A549 (cell line): ENCODE data around the gene GPR4. TPM values are rescaled to one million over a fixed set of nuclear protein-coding genes. Genes with fewer than 3 reads are reported as not detected.
"Not testable (repeated sequence)": the region's sequence is repeated elsewhere in the genome, so short reads cannot be mapped to it uniquely, and the experiment has no call there.

Source experiments
- ATAC-seq, 2 experiments: fragments of 200-7000 bp in 1 of 2; fragments of >200 bp in 1 of 2; cut with Nextera tagmentation in 1 of 2; cut with Tn5 transposase in 1 of 2; 3 replicates each; pipeline versions ENCODE4 v1.8.0 to v1.9.1; 2018 to 2020; ENCODE audit warnings: mild to moderate bottlenecking in 1 of 2, moderate library complexity in 1 of 2
- CTCF ChIA-PET: fragments of 300-600 bp; sonication (Branson Sonifier 250); formaldehyde crosslinking; extraction: SDS; loops from one replicate; lab custom pipeline; 2021; ENCODE audit warnings: antibody characterized with exemption, inconsistent platforms; lab: Yijun Ruan, JAX
- POLR2A ChIA-PET: fragments of 350-600 bp; formaldehyde crosslinking; extraction: SDS; loops from one replicate; lab custom pipeline; 2021; ENCODE audit warnings: antibody characterized with exemption, inconsistent platforms; lab: Yijun Ruan, JAX
- DNase-seq, 2 experiments: peaks; one replicate each; pipeline versions ENCODE4 v3.0.0 to v3.0.0-alpha.2; 2011 to 2016; ENCODE audit warnings: low read depth in 1 of 2, low spot score in 1 of 2
- FAIRE-seq: peaks from 2 replicates; lab custom pipeline; 2011; peaks lifted over from hg19 to GRCh38; lab: Jason Lieb, UNC
- H3K27ac ChIP-seq, 2 experiments: fragments of >200 bp; sonication (Bioruptor Twin); formaldehyde crosslinking; 3 replicates each; pipeline ENCODE4 v1.5.1; 2016 to 2017
- H3K4me1 ChIP-seq: fragments of >200 bp; sonication (Bioruptor Twin); formaldehyde crosslinking; 3 replicates; pipeline ENCODE4 v1.6.1; 2016
- H3K4me2 ChIP-seq: fragments of >200 bp; sonication (Bioruptor Twin); formaldehyde crosslinking; 3 replicates; pipeline ENCODE4 v1.6.1; 2016
- H3K4me3 ChIP-seq: fragments of >200 bp; sonication (Bioruptor Twin); formaldehyde crosslinking; 3 replicates; pipeline ENCODE4 v1.5.1; 2016
- H3K9me3 ChIP-seq: fragments of >200 bp; sonication (Bioruptor Twin); formaldehyde crosslinking; 3 replicates; pipeline ENCODE4 v1.6.1; 2016
- BHLHE40 ChIP-seq: IDR thresholded peaks from 2 replicates; pipeline ENCODE4 v1.6.1; 2012; ENCODE audit warnings: low read depth, low read length, inconsistent platforms
- CBX2 ChIP-seq: fragments of 200-600 bp; sonication (generic); IDR thresholded peaks from 2 replicates; pipeline ENCODE4 v1.6.1; 2016; ENCODE audit warnings: low read depth, mild to moderate bottlenecking, borderline replicate concordance
- CHD2 ChIP-seq: fragments of 150-350 bp; IDR thresholded peaks from 2 replicates; pipeline ENCODE4 v1.6.1; 2014; ENCODE audit warnings: low read length; ENCODE audit not compliant: partially characterized antibody
- EHF ChIP-seq: fragments of 250-450 bp; sonication (Bioruptor Pico); IDR thresholded peaks from 2 replicates; pipeline ENCODE4 v1.5.0; 2020; ENCODE audit warnings: mild to moderate bottlenecking
- ESRRA ChIP-seq: fragments of 150-350 bp; IDR thresholded peaks from 2 replicates; pipeline ENCODE4 v1.6.1; 2014; ENCODE audit warnings: mild to moderate bottlenecking, low read length, borderline replicate concordance
- GATA3 ChIP-seq: IDR thresholded peaks from 2 replicates; pipeline ENCODE4 v1.6.1; 2012; ENCODE audit warnings: borderline replicate concordance
- HEYL ChIP-seq: fragments of 250-450 bp; sonication (Bioruptor Pico); IDR thresholded peaks from 2 replicates; pipeline ENCODE4 v1.8.0; 2021; ENCODE audit warnings: mild to moderate bottlenecking, moderate library complexity
- HOXB5 ChIP-seq: fragments of 250-450 bp; sonication (Bioruptor Pico); IDR thresholded peaks from 2 replicates; pipeline ENCODE4 v1.5.0; 2020; ENCODE audit warnings: mild to moderate bottlenecking, moderate library complexity
- MAFK ChIP-seq: fragments of 450-650 bp; IDR thresholded peaks from 2 replicates; pipeline ENCODE4 v1.6.1; 2014; ENCODE audit not compliant: partially characterized antibody
- NFE2L2 ChIP-seq: fragments of 150-350 bp; conservative IDR thresholded peaks from 2 replicates; pipeline ENCODE4 v1.6.1; 2014; ENCODE audit warnings: low read length
- NPAS2 ChIP-seq: fragments of 250-450 bp; sonication (Bioruptor Pico); IDR thresholded peaks from 2 replicates; pipeline ENCODE4 v1.8.0; 2022; ENCODE audit warnings: mild to moderate bottlenecking, moderate library complexity, borderline replicate concordance
- NR3C1 ChIP-seq: fragments of >200 bp; sonication (Bioruptor Twin); formaldehyde crosslinking; IDR thresholded peaks from 3 replicates; pipeline ENCODE4 v1.6.1; 2017
- POLR2A ChIP-seq: IDR thresholded peaks from 2 replicates; pipeline ENCODE4 v1.6.1; 2012; ENCODE audit warnings: mild to moderate bottlenecking, low read length
- POLR2AphosphoS2 ChIP-seq: conservative IDR thresholded peaks from 2 replicates; pipeline ENCODE4 v1.6.1; 2012; ENCODE audit warnings: low read length, improper control_type of control experiment, inconsistent platforms
- RAD21 ChIP-seq, 2 experiments: fragments of >200 bp in 1 of 2; sonication (Bioruptor Twin) in 1 of 2; formaldehyde crosslinking in 1 of 2; IDR thresholded peaks in 1 of 2; conservative IDR thresholded peaks in 1 of 2; 2 replicates in 1 of 2; 3 replicates in 1 of 2; pipeline ENCODE4 v1.6.1; 2012 to 2018; ENCODE audit warnings: inconsistent platforms in 1 of 2
- RARB ChIP-seq: fragments of 250-450 bp; sonication (Bioruptor Pico); IDR thresholded peaks from 2 replicates; pipeline ENCODE4 v1.8.0; 2021; ENCODE audit warnings: mild to moderate bottlenecking, moderate library complexity
- RCOR1 ChIP-seq: fragments of 150-350 bp; IDR thresholded peaks from 2 replicates; pipeline ENCODE4 v1.6.1; 2014; ENCODE audit warnings: antibody characterized with exemption, low read length, low read depth
- RFX5 ChIP-seq: fragments of 450-650 bp; IDR thresholded peaks from 2 replicates; pipeline ENCODE4 v1.7.1; 2014; ENCODE audit warnings: antibody characterized with exemption, mild to moderate bottlenecking, moderate library complexity
- SMC3 ChIP-seq: fragments of >200 bp; sonication (Bioruptor Twin); formaldehyde crosslinking; IDR thresholded peaks from 3 replicates; pipeline ENCODE4 v1.6.1; 2018; ENCODE audit warnings: inconsistent platforms
- TP53 ChIP-seq: fragments of 250-450 bp; sonication (Bioruptor Pico); IDR thresholded peaks from 2 replicates; pipeline ENCODE4 v1.5.0; 2021; ENCODE audit warnings: mild to moderate bottlenecking, moderate library complexity
- ZFP36 ChIP-seq: fragments of 450-650 bp; IDR thresholded peaks from 2 replicates; pipeline ENCODE4 v1.6.1; 2014; ENCODE audit warnings: borderline replicate concordance; ENCODE audit not compliant: partially characterized antibody
- ZNF302 ChIP-seq: fragments of 250-450 bp; sonication (Bioruptor Pico); IDR thresholded peaks from 2 replicates; pipeline ENCODE4 v1.9.0; 2021; ENCODE audit warnings: inconsistent platforms, mild to moderate bottlenecking, moderate library complexity
- WGBS: methylation state at CpG from one replicate; pipeline ENCODE4 v1.1.6; 2017; ENCODE audit errors: missing lambda C conversion rate; 5-methylcytosine and 5-hydroxymethylcytosine counted together
- polyA plus RNA-seq, 4 experiments: library from polyadenylated mRNA; depleted of rRNA in 3 of 4; stranded (reverse); fragments of >200 nt; fragmentation: RNase III in 1 of 4; extraction: RNeasy Plus Mini Kit Qiagen cat#74134 plus additional on column Dnase treatment in 1 of 4; gene quantifications; 2 replicates in 3 of 4; 3 replicates in 1 of 4; pipeline ENCODE4 v1.2.3, GENCODE V29; 2011 to 2017
- TF ChIP-seq, protein P1 (sequence below): fragments of 450-650 bp; IDR thresholded peaks from 2 replicates; pipeline ENCODE4 v1.6.1; 2014; ENCODE audit warnings: antibody characterized with exemption
- TF ChIP-seq, protein P2 (sequence below): IDR thresholded peaks from 2 replicates; pipeline ENCODE4 v1.6.1; 2012; ENCODE audit warnings: low read depth, borderline replicate concordance
- TF ChIP-seq, protein P3 (sequence below): IDR thresholded peaks from 2 replicates; pipeline ENCODE4 v1.6.1; 2012

Gene GPR4
- polyA plus RNA-seq, 2 of the 4 experiments (the other 2 are of a cell fraction): 0.03 to 0.10 TPM

DNA sequence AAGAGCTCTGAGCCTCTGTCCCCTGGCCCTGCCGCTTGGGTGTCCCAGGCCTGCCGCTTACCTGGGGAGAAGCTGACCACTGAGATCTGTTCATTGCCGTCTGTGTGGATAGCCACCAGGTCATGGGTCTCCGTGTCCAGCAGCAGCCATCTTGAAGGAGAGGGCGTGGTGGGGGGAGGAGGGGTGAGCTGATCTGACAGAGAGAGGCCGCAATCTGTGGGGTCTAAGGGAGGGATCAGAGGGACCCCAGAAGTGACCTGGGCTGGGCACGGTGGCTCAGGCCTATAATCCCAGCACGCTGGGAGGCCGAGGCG, 14.6 kb upstream of the GPR4 start (continued):
- TF ChIP-seq, protein P1, sequence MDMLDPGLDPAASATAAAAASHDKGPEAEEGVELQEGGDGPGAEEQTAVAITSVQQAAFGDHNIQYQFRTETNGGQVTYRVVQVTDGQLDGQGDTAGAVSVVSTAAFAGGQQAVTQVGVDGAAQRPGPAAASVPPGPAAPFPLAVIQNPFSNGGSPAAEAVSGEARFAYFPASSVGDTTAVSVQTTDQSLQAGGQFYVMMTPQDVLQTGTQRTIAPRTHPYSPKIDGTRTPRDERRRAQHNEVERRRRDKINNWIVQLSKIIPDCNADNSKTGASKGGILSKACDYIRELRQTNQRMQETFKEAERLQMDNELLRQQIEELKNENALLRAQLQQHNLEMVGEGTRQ: no peak

DNA sequence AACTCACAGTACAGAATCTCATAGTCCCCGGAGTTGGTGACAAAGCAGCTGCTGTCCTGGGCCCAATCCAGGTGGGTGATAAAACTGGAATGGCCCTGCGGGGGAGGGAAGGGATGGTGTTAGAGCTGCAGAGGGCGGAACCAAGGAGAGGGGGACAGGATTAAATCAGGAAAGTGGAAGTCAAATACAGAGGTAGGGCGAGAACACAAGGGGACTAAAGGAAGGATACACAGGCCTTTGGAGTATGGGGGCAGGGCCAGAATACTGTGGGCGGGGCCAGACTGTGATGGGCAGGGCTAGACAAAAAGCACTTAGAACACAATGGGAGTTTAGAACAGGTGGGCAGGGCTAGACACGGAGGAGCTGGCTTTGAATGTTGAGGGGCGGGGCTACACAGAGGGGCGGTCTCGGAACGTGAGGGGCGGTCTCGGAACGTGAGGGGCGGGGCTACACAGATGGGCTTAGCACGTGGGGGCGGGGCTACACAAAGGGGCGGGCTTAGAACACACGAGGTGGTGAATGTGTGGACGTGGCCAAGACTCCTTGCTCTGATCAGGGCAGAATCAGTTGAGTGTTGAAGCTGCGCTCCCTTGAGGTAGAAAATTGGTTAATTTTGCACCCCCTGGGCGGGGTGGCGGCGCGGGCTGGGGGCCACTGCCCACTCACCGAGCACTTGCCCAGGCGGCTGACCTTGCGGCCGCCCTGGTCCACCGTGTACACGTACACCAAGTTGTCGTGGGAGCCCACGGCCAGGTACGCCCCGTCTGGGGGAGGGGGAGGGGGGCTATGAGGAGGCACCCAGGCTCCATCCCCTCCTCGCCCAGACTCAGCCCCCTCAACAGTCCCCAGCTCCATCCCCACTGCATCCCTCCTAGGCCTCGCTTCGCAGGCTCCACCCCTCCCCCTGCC, 14.0 kb upstream of the GPR4 start:
- ChIA-PET POLR2A (interaction anchor here (1.0 to 1.8 kb wide), 3 partner anchors 15 to 25 kb away, joined by 4 to 6 read pairs (median 5); partner anchors contain the start of gene EML2), CTCF (interaction anchor here (0.8 to 23.8 kb wide), 8 partner anchors 9 to 138 kb away, joined by 3 to 437 read pairs (median 4); partner anchors contain the start of gene EML2)
- FAIRE-seq (no peak), DNase-seq (peak; percentile 96 to 97), ATAC-seq (peak; percentile 62 to 84)
- Histone ChIP-seq H3K4me1 (peaks cover 30% of the 10 kb centered on the region), H3K9me3 (no peaks in the 10 kb centered on the region), H3K4me2 (peak overlapping the region; percentile 17; the same call in 2 of the 3 replicates), H3K27ac (peak overlapping the region; percentile 55 to 73), H3K4me3 (no peak overlapping the region)
- TF ChIP-seq, protein P1: peak; percentile 33; the same call in 1 of the 2 replicates
- no peak for TF ChIP-seq ZNF302 (CRISPR knock-in tag)
- TF ChIP-seq BHLHE40: peak; percentile 98
- 60% methylated on average over 35 of the region's 37 CpGs for WGBS

DNA sequence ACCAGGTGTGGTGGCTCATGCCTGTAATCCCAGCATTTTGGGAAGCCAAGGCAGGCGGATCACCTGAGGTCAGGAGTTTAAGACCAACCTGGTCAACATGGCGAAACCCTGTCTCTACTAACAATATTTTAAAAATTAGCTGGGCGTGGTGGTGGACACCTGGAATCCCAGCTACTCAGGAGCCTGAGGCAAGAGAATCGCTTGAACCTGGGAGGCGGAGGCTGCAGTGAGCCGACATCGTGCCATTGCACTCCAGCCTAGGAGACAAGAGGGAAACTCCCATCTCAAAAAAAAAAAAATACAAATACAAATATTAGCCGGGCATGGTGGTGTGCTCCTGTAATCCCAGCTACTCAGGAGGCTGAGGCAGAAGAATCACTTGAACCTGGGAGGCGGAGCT, 13.0 kb upstream of the GPR4 start:
- peak overlapping the region; percentile 82 for H3K4me2 ChIP-seq
- WGBS: 89% methylated on average over 9 of the region's 9 CpGs
- not testable (repeated sequence) for H3K4me3 ChIP-seq, H3K9me3 ChIP-seq, FAIRE-seq, DNase-seq, ATAC-seq
- H3K4me1 ChIP-seq: peaks cover 30% of the 10 kb centered on the region
- peak overlapping the region; percentile 77 to 85 for H3K27ac ChIP-seq
- ChIA-PET CTCF (interaction anchor here (0.8 to 23.8 kb wide), 9 partner anchors 9 to 188 kb away, joined by 3 to 437 read pairs (median 5); partner anchors contain the start of gene EML2), POLR2A (interaction anchor here (0.7 to 1.9 kb wide), 7 partner anchors 11 to 30 kb away, joined by 3 to 23 read pairs (median 5); partner anchors contain the start of genes EML2 and OPA3)

DNA sequence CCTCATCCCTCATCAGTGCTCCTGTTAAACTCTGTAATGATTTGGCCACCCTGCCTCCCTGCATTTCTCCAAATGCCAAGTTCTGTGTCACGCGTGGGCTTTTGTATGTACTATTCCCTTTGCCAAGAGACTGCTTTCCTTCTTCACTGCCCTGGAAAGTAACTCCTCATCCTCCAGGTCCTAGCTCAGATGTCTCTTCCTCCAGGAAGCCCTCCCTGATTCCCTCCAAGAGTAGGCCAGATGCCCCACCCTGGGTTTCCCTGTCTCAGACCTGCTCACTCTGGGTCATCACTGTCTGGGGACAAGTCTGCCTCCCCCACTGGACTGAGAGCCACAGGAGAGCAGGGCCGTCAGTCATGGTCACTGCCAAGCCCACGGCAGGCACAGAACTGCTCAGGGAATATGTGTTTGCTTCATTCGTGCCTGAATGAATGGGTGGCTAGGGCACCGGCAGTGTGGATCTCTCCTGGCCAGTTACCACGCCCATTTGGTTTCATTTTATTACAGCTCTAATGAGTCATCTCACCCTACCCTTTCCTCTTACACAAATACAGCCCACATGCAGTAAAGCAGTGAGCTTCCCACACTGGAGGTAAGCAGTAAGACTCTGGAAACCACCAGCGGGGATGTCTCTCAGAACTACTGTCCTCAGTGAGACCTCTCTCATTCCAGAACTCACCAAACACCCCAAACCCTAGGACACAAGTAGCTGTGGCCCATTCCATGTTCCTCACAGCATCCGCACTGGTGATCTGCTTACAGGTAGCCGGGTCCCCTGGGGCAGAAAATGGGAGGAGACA, 12.1 kb upstream of the GPR4 start:
- FAIRE-seq: peak; percentile 78
- TF ChIP-seq, protein P1: no peak
- TF ChIP-seq CBX2 (no peak), NFE2L2 (no peak), ESRRA (no peak), HEYL (CRISPR knock-in tag) (no peak), CHD2 (no peak), GATA3 (no peak), NR3C1 (no peak), RCOR1 (no peak), RARB (CRISPR knock-in tag) (no peak), EHF (CRISPR knock-in tag) (no peak), POLR2A (no peak), HOXB5 (no peak), NPAS2 (CRISPR knock-in tag) (no peak), RAD21 (conservative IDR thresholded peaks at IDR 0.05 in 1 of 2, IDR thresholded peaks at IDR 0.05 in 1 of 2) (0 out of 5 replicates have a peak, but pooled peaks of 1 of the 2 experiments have one; percentile 10), SMC3 (no peak), POLR2AphosphoS2 (no peak), ZFP36 (peak; percentile 100), MAFK (no peak), RFX5 (no peak), TP53 (CRISPR knock-in tag) (no peak)
- TF ChIP-seq, protein P2, sequence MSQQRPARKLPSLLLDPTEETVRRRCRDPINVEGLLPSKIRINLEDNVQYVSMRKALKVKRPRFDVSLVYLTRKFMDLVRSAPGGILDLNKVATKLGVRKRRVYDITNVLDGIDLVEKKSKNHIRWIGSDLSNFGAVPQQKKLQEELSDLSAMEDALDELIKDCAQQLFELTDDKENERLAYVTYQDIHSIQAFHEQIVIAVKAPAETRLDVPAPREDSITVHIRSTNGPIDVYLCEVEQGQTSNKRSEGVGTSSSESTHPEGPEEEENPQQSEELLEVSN: no peak
- TF ChIP-seq, protein P3, sequence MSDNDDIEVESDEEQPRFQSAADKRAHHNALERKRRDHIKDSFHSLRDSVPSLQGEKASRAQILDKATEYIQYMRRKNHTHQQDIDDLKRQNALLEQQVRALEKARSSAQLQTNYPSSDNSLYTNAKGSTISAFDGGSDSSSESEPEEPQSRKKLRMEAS: peak; percentile 74; the same call in 1 of the 2 replicates

More for the DNA sequence above, 12.1 kb upstream of the GPR4 start:
- DNase-seq: peak; percentile 89 to 99
- peak; percentile 89 to 91 for ATAC-seq
- 27% methylated on average over 10 of the region's 10 CpGs for WGBS
- Histone ChIP-seq H3K27ac (peak overlapping the region; percentile 77 to 85), H3K9me3 (no peaks in the 10 kb centered on the region), H3K4me1 (peaks cover 30% of the 10 kb centered on the region), H3K4me2 (peak overlapping the region; percentile 82), H3K4me3 (peak overlapping the region; percentile 16; the same call in 1 of the 3 replicates)
- CTCF ChIA-PET: interaction anchor here (0.7 to 23.8 kb wide), 11 partner anchors 8 to 187 kb away, joined by 3 to 437 read pairs (median 4); partner anchors contain the start of genes EML2, GPR4, QPCTL and SNRPD2
- POLR2A ChIA-PET: interaction anchor here (0.6 to 1.9 kb wide), 11 partner anchors 12 to 106 kb away, joined by 3 to 23 read pairs (median 5); partner anchors contain the start of genes EML2 and OPA3
